Inferior parietal cortex (tissue), 1 donor: ENCODE results near the gene MOB3C.

Source experiments
- DNase-seq: peaks from one replicate; pipeline ENCODE4 v3.0.0-alpha.2; 2016; ENCODE audit errors: extremely low spot score

Gene MOB3C

DNA sequence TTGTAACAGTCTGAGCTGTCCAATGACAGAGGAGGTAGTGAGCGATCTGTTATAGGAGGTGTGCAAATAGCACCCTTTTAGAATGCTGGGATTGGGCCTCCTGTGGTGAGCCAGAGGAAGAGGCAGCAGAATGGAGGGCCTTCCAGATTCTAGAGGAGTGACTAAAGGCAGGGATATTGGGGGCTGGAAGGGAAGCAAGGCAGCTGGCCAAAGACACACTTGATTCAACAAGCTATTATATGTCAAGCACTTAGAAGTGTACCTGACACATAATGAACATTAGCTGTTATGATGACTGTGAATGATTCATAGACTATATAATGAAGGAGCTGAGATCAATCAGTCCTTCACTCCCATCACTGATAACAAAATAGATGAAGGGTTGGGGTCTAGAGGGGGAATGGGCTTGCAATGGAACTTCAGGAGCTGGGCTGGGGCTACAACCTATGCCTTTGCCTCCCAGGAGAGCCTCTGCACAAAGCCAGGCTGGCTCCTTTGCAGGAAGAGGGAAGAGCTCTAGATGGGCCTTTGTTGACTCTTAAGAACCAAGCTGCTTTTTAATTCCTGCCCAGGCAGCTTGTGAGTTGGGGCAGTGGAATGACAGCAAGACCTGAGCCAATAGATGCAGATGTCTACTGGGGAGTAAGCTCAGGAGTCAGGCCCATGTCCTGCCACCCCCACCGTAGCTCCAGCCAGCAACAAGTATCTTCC is 10.2 kb downstream of the MOB3C start:
- no peak for DNase-seq

DNA sequence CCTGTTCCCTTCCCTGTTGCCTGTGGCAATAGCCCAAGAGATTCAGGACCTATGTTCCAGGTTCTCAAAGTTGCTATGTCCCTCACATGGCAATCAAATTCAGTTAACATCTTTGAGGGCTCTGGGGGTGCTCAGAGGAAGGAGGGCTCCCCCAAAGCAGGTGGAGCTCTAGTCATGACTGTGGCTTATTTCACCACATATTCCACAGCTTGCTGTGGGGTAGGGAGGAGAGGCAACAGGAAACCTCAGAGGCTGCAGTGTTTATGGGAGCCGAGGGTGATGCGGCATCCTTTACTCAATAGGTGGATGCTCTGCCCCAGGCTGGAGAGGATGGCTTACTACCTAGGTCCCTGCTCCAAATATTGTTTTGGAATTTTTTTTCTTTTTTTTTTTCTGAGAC is 11.4 kb downstream of the MOB3C start:
- DNase-seq: no peak

DNA sequence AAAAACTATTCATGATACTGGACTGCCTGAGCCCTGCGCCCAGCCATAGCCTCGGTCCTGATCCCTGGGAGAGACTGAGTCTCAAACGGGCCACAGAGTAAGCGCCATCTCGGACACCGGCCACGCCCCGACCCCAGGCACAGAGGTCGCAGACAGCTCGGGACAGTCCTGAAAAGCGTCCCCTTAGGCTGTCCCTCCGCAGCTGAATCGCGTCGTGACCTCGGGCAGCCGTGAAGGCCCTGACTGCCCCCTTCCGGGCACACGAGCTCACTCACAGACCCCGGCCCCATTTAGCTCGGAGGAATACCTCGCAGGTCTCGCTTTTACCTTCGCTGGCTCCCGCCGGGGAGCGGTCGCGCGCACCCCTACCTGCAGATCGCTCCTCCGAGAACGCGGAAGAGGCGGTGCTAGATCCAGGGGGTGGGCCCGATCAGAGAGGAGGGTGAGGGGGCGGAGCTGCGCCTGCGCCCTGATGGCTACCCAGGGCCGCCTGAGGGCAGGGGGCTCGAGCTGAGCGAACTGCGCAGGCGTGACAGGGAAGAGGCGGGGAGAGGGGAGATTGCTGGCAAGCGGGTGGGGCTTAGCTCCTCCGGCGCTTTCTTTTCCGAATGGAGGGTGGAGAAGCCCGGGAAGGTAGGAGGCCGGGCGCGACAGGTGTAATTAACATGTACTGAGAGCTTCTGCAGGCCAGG is 12.6 kb downstream of the MOB3C start, which contains the start of gene MKNK1:
Gene MKNK1 (minus strand): TSS at position 411 of the 692 bp plus-strand sequence. CDS start 20,941 bp downstream, outside the sequence.
- DNase-seq: peak; percentile 91

DNA sequence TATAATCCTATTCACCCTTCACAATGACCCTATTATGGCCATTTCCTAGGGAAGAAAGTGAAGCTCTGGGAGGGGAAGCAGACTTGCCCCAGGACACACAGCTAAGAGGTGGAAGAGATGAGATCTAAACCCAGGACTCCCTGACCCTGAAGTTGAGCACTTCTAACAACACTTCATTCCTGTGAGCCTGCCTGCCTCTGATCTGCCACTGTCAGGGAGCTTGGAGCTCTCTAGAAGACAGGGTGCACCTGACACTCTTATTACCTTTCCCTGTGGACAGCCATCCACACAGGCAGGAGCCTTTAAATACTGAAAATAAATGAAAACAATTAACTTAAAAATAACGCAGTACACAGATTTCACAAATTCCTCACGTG is 13.1 kb downstream of the MOB3C start:
- DNase-seq: no peak

DNA sequence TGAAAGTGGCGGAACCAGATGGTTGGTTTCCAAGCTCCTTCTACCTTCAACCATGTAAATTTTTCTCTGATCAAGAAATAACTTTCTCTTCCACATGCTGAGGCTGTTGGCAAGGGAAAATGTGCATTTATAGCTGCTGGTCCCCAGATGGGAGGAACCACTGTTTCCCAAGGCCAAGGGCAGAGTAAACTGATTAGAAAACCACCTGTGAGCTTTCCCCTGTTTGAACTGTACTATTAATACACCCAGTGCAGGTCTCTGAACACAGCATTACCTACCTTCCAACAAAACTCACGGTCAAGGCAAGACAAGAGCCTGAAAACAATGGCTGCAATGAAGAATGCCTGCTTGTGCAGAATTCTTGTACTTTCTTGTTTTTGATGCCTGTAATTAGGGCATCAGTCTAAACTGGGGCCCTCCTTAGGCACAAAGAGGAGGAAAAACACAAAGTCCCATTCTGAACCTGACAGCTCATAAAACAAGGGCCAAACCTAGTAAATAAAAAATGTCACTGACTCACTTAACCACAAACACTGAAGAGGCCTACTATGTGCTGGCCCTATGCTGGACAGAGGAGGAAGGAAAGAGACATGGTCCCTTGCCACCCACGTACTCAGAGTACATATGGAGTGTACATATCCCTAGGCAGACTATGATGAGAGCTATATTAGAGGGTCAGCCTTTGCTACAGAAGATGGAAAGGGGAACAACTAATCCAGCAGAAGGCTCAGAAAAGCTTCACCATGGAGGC is 15.2 kb downstream of the MOB3C start:
- no peak for DNase-seq

DNA sequence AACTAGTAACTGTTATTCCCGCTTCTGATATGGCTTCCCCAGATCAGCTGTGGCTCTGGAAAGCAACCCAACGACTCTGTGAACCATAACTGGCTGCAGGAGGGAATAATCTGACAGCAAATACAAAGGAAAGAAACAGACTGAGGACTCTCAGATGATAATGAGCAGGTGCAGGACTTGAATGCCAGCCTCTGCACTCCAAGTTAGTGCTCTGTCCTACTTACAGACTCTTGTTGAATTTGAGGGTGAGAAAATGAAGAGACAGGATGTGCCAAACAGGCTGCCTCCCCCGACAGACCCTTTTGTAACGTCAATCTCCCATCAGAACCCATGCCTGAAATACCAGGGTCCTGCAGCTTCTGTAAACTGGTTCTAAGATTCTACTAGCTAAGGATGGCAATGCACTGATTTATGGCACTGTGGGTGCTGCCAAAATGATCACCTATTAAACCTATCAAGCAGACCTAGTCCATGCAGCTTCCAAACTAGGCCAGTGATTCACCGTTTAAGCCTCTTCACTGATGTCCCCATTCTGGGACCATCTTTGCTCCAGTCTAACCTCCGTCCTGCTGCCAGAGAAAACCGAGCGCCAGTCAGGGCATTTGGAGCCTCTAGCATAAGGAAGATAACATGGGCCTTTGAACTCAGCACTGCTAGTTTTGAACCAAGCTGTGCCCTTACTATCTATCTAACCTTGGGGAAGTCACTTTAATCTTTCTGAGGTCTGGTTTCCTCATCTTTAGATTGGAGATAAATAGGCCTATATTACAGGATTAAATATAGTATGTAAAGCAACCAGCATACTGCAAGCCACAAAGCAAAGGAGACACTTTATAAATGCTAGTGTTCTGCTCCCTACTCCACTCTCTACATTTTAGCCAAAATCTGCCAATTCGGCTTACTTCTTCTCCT is 17.3 kb downstream of the MOB3C start:
- no peak for DNase-seq

DNA sequence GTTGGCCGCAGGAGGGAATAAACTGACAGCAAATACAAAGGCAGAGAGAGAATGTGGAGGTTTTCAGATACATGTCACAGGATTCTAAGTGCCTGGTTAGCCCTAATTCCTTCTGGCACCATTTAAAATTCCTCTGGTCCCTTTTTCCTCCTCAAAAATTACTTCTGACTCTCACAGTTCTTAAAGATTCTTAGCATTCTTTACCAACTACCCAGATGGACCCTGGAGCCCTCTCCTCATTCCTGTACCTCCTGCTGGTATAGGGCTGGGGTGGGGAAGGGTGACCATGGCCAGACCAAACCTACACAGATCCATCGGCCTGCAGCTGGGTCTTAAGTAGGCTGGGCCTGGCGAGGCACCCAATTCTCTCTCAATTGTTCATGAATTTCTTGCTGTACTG is 19.8 kb downstream of the MOB3C start:
- DNase-seq: no peak

DNA sequence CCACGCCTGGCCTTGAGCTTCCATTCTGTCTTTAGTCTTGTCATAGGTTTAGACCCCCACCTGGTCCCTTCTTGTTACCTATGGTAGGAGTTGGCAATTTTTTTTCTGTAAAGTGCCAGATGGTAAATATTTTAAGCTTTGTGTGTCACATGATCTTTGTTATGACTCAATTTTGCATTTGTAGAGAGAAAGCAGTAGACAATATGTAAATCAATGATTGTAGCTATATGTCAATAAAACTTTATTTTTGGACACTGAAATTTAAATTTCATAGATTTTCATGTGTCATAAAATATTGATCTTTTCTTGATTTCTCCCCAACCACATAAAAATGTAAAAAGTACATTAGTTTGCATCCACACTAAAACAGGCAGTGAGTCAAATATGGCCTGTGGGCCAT is 20.6 kb downstream of the MOB3C start:
- no peak for DNase-seq

DNA sequence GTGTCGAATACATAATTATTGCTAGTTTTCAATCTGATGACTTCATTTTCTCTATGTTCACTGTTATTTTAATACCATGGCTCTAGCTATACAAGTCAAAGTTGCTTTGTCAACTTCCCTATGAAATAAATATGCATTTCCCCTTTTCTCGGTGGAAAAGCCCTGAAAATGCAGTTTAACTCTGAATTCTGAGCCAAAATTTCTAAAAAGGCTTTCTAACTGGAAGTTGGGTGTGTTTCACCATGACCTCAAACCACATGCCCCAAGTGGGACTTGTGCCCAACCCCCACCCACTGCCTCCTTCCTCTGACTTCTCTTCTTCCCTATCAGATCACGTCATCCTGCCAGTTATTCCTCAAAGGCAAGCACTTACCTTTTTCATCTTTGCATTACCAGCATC is 21.5 kb downstream of the MOB3C start:
- DNase-seq: no peak

DNA sequence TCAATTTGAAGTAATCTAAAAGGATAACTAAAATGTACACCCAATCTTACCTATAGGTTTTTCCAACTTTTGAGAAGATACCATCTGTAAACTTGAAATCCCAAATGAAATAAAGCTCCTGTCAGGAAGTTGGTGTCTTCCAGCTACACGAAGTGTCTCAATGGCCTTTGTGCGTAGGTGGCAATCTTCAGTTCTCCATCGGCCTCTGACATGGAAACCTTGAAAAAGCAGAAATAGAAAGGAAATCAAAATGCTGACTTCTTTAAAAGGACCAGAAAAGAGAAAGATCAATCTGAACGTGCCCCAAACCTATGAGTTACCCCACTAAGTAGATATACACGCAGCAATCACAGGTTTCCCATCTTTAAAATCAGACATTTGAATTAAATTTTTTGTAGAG is 22.5 kb downstream of the MOB3C start:
- DNase-seq: no peak

DNA sequence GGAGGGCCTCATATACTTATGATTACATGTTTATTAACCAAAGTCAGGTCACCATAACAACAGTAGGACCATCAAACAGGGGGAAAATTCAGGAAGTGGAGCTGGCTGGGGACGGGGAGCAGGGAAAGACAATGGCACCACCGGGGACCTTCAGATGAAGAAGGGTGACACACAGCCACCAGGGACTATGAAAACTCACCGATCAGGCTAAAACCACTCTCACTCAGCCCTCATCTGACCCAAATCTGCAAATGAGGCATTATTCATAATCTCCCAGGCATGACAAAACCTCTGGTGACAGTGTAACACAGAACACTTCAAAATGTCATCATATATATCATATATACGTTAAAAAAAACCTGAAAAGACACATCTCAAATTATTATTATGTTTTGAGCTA is 23.8 kb downstream of the MOB3C start:
- DNase-seq: no peak

DNA sequence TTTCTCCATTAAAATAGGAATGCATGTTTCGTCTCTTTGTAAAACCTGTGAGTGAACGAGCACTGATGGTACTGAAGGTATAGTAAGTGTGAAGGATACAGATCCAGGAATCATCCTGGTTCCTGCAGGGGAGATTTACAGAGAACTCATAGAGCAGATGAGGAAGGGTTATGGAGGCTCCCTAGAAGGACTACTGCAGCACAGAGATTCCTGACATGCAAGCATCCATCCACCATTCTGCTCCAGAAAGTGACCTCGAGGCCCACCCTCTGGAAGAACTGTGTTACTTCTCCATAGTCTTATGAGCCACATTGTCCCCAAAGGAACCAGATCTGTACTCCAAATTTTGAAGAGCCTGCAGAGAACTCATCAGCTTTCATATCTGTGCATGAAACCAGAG is 27.1 kb downstream of the MOB3C start:
- DNase-seq: no peak

DNA sequence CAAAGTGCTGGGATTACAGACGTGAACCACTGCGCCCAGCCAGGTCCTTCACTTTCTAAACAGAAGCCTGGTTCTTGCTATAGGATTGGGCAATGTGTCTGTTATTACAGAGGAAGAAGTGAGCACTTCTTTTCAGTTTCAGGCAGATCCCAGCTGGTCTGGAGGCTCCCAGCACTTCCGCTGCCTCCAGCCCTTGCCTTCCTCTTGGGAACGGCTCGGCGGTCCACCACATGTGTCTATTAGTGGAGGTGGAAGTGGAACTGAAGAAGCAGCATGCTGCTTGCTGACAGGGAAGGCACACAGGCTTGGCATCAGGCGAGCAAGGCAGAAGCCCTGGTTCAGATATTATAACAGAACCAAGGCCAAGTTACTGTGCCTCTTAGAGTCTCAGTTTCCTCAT is 29.5 kb downstream of the MOB3C start:
- DNase-seq: no peak

DNA sequence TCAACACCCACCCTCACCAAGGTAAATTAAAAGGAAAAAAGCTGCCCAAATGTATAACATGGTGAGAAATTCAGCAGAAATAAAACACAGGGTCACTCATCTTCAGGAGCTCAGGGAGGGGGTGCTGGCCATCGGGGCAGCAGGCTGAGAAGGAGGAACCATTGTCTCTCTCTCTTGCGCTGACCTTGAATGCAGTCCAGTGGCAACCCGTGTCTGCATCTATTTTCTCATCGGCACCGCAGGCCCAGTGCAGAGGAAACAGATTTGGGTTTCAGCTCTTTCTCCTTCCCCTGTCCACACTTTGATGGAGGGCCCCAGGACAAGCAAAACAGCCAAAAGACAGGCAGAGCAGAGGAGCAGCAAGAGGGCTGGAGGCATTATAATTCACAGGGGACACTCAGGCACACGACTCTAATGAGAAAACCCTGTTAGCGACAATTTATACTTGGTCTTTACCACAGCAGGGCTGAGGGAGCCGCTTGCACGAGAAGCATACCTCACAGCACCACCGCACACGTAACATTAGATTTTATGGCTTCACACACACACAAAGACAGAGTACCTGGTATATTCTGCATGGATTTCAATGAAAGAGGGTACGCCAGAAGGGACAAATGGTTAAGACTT is 31.2 kb downstream of the MOB3C start:
- no peak for DNase-seq

DNA sequence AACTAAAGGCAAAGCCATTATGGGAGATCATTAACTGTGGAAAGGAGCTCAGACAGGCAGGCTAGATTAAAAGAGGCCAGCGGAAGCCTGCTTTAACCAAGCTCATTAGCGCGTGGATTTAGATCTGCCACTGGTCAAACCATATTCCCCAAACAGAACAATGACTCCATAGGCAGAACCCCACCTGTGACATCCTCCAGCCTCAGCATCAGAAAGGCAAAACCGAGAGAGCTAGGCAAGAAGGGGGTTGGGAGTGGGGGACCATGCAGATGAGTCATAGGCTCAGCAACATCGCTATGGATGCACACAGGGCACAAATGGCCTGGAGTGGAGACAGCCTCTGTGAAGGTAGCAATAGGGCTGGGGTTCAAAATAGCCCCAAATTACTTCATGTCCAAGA is 33.1 kb downstream of the MOB3C start:
- DNase-seq: no peak

DNA sequence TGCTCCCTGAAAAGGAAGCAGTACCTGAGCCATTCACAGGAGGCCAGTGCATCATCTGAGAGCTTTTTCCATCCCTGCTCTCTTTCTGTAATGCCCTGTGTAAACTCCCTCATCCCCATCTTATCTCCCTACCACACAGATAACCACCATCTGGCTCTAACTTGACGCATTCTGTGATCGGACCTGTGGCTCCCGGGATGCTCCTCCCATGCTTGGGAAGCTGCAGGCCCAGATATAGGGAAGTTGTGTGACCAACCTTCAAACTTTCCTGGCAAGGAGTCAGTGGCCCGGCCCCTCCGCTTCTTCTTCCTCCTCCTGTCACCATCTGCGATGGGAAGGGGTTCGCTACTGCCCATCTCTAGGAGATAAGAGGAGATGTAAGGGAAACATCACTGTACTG is 33.6 kb downstream of the MOB3C start:
- no peak for DNase-seq

DNA sequence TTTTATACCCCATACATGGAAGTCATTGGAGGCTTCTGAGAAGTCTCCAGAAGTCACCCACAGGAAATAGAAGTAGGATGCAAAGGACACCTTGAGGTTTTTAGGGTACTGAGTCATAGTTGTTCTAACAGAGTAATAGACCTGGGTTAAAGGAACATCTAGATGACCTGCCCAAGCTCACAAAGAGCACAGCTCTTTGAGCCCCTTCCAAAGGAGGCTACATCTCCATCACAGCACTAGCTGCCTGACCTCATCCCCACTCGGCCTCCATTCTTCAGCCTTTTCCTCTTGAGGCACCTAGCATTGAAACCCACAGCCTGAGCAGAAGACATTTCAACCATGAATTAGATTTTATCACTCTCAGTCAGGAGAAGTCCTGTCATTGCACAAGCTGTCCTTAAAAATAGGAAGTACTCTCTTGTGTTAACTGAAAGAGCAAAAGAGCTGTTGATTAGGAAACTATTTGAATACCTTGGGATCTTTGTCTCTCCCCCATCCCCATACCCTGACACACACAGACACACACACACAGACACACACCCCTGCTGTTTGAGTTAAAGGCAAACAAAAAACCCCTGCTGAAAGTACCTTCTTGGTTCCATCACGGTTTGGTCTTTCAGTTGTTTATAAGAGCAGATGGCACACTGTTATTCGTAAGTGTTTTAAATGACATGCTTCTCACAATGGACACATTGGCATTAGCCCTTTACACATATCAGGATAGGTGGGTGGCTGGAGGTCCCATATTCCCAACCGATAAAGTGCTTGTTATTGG is 34.7 kb downstream of the MOB3C start:
- no peak for DNase-seq

DNA sequence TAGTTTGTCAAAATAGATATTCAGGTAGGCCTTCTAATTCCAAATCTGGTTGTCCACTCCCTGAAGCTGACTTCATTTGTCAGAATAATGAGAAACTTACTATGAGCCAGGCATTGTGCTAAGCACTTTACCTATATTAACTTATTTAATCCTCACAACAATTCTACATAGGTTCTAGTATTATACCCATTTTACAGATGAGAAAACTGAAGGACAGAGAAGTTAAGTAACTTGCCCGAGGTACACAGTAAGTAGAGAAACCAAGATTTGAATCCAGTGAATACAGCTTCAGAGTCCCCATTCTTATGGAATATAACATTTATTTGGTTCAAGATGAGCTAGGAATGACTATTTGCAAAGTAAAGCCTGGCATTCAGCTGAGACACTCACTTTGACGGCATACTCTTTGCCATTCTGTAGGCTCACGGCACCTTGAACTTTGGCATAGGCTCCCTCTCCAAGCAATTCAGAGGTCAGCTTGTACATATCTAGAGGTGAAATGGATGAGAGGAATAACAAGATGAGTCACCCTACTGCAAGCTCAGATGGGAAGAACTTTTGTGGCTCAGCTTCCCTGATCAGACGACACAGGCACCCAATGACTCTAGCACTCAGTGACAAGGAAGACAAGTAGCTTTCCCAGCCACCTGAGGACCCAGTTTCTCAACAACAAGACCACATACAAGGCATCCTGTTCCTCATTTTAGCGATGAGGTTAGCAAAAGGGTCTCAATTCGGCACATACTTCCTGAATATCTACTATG is 36.3 kb downstream of the MOB3C start:
- DNase-seq: no peak

DNA sequence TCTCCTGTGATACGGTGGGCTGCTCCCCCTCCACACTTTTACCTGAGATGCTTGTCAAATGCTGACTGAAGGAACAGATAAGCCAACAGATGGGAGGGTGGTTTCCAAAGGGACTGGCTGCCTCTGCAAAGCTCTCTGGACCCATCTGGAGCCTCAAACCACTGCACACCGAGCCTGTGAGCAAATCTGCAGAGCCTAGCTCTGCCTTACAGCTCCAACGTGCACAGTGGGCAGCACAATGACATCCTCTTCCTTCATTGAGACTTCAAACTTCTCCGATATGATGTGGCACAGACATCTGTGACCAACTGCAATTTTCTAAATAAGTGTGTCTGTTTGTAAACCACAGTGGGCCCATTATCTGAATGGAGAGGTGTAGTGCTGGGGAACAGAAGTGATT is 38.9 kb downstream of the MOB3C start:
- DNase-seq: no peak

DNA sequence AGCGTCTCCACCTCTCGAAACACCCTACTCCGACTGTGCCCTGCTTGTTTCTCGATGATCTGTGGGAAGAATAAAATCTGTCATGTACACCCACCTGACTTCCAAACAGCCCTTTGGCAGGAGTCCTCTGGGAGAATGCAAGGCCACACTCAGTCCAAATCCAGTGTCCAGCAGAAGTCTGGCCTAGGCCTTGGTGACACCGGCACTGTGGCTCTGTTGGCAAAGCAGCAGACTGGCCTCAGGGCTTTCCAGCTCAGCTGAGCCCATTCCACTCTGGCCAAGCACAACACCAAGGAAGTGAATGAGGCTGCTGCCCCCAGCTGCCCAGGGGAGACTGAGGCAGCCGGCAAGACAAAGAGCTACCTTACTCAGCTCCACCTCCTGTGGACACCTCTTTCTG is 40.0 kb downstream of the MOB3C start:
- DNase-seq: no peak
